Transverse colon (tissue), 4 donors: ENCODE data around the gene SUDS3. TPM values are rescaled to one million over a fixed set of nuclear protein-coding genes. Genes with fewer than 3 reads are reported as not detected.
A peak's percentile ranks its signal among the peaks of the same experiment; 100 is the strongest.

ENCODE experiments used
- DNase-seq: peaks from one replicate; pipeline ENCODE4 v3.0.0-alpha.2; 2019
- H3K27ac ChIP-seq, 4 donors: fragments of 200-600 bp; sonication (generic); 2 replicates each; pipeline ENCODE4 v1.5.1; 2016 to 2018; ENCODE audit warnings: inconsistent platforms in 4 of 4
- H3K27me3 ChIP-seq: fragments of 200-600 bp; sonication (generic); 2 replicates; pipeline ENCODE4 v1.5.1; 2017; ENCODE audit warnings: inconsistent platforms
- H3K36me3 ChIP-seq, 4 donors: fragments of 200-600 bp; sonication (generic); 2 replicates each; pipeline ENCODE4 v1.5.1; 2017 to 2019; ENCODE audit warnings: inconsistent platforms in 4 of 4
- H3K4me1 ChIP-seq, 4 donors: fragments of 200-600 bp; sonication (generic); 2 replicates each; pipeline ENCODE4 v1.5.1; 2017 to 2020; ENCODE audit warnings: inconsistent platforms in 4 of 4
- H3K4me3 ChIP-seq, 4 donors: fragments of 200-600 bp; sonication (generic); 1 replicate in 1 of 4; 2 replicates in 3 of 4; pipeline versions ENCODE4 v1.5.1 to v1.6.1; 2017 to 2019; ENCODE audit warnings: inconsistent platforms in 4 of 4
- H3K9me3 ChIP-seq, 2 donors: fragments of 200-600 bp; sonication (generic); 2 replicates each; pipeline ENCODE4 v1.5.1; 2017 to 2019; ENCODE audit warnings: inconsistent platforms in 2 of 2
- EP300 ChIP-seq: sonication (generic); formaldehyde crosslinking; IDR thresholded peaks from one replicate; pipeline ENCODE4 v1.6.1; 2017; ENCODE audit warnings: antibody characterized with exemption, low read depth
- POLR2A ChIP-seq: fragments of 450-650 bp; IDR thresholded peaks from one replicate; pipeline ENCODE4 v1.6.1; 2016; ENCODE audit warnings: antibody characterized with exemption, mild to moderate bottlenecking, moderate library complexity
- POLR2AphosphoS5 ChIP-seq, 3 donors: sonication (generic); formaldehyde crosslinking; IDR thresholded peaks; one replicate each; pipeline ENCODE4 v1.6.1; 2016; ENCODE audit warnings: antibody characterized with exemption in 3 of 3
- WGBS, 2 donors: methylation state at CpG; one replicate each; pipeline ENCODE4 v1.1.5; 2018; ENCODE audit warnings: low coverage in 1 of 2; 5-methylcytosine and 5-hydroxymethylcytosine counted together
- in situ Hi-C, 4 donors: fragments of 200-750 bp; cut with MboI; loops; one replicate each; pipeline versions ENCODE4 v1.15.0 to v1.15.1; 2017; ENCODE audit warnings: low sequenced_read_pairs in 3 of 4, low pct_ligation_motif_present in 1 of 4, low pct_unique_long_range_greater_than_20kb in 1 of 4
- intact Hi-C: fragments of 100-400 bp; cut with DNase I; formaldehyde crosslinking; loops from one replicate; pipeline ENCODE4 v1.15.1; 2023; ENCODE audit warnings: low total_unique reads
- total RNA-seq, 4 donors: library from RNA; depleted of rRNA; stranded (reverse); fragments of >200 nt; gene quantifications; one replicate each; pipeline ENCODE4 v1.1.0, GENCODE V29; 2016
- TF ChIP-seq, protein P1 (sequence below), 5 experiments: fragments of 200-600 bp in 3 of 5; fragments of 450-650 bp in 2 of 5; sonication (generic) in 3 of 5; IDR thresholded peaks; 1 replicate in 2 of 5; 2 replicates in 3 of 5; pipeline ENCODE4 v1.5.1; 2016 to 2017; ENCODE audit warnings: antibody characterized with exemption in 5 of 5, inconsistent platforms in 3 of 5, mild to moderate bottlenecking in 2 of 5, moderate library complexity in 1 of 5

Gene SUDS3
- total RNA-seq, 4 donors from 2014 or later, result 27.5 to 63.4 (median 45.7) TPM

- no peaks in the 10 kb centered on the region for H3K27me3 ChIP-seq
- H3K36me3 ChIP-seq, result no peaks in the 10 kb centered on the region
- TF ChIP-seq POLR2A (no peak), POLR2AphosphoS5 (IDR thresholded peaks at IDR 0.05) (no peak), EP300 (no peak)
- TF ChIP-seq, protein P1, sequence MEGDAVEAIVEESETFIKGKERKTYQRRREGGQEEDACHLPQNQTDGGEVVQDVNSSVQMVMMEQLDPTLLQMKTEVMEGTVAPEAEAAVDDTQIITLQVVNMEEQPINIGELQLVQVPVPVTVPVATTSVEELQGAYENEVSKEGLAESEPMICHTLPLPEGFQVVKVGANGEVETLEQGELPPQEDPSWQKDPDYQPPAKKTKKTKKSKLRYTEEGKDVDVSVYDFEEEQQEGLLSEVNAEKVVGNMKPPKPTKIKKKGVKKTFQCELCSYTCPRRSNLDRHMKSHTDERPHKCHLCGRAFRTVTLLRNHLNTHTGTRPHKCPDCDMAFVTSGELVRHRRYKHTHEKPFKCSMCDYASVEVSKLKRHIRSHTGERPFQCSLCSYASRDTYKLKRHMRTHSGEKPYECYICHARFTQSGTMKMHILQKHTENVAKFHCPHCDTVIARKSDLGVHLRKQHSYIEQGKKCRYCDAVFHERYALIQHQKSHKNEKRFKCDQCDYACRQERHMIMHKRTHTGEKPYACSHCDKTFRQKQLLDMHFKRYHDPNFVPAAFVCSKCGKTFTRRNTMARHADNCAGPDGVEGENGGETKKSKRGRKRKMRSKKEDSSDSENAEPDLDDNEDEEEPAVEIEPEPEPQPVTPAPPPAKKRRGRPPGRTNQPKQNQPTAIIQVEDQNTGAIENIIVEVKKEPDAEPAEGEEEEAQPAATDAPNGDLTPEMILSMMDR (IDR thresholded peaks at IDR 0.05), result no peak
- peak overlapping the region in 3 of 4 donors; percentile 13 to 32 (median 25) for H3K27ac ChIP-seq
- no peak for DNase-seq
- peaks cover 0 to 39% (median 9%) of the 10 kb centered on the region in 4 donors for H3K4me1 ChIP-seq
- in situ Hi-C loops (no loop called here), intact Hi-C loops (no loop called here)
- H3K4me3 ChIP-seq, result no peak overlapping the region
- no peaks in the 10 kb centered on the region for H3K9me3 ChIP-seq
- 23 to 45% methylated on average over 2 to 3 of the region's 3 CpGs for WGBS, 2 donors
These were observed 45.8 kb upstream of the SUDS3 start for GRCh38 chr12:118330421-118331018.

DNA sequence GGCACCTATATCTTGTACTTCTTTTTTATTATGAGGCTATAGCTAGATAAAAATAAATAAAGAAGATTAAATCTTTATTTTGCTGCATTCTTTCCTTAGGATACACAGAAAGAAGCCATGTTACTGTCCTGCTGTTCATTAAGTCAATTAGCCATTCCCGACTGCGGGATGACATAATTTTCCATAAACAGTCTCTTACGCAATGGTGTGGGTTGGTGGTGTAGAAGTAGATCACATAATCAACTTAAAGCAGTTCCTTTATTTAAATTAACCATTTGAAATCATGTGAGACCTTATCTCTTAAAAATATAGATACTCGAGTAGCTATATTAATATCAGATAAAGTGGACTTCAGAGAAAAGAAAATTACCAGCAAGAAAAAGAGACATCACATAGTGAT is 43.8 kb upstream of the SUDS3 start:
- DNase-seq, result no peak
- Histone ChIP-seq H3K4me3 (no peak overlapping the region), H3K36me3 (no peaks in the 10 kb centered on the region), H3K9me3 (no peaks in the 10 kb centered on the region), H3K27ac (no peak overlapping the region), H3K4me1 (peaks cover 4 to 39% (median 10%) of the 10 kb centered on the region in 4 donors), H3K27me3 (no peaks in the 10 kb centered on the region)
- intact Hi-C loops (no loop called here), in situ Hi-C loops (no loop called here)
- TF ChIP-seq POLR2A (no peak), EP300 (no peak), POLR2AphosphoS5 (IDR thresholded peaks at IDR 0.05) (no peak)
- TF ChIP-seq, protein P1 (IDR thresholded peaks at IDR 0.05), result no peak
- WGBS, 2 donors, result 77 to 78% methylated on average over 4 of the region's 4 CpGs

- H3K4me1 ChIP-seq, result peaks cover 4 to 31% (median 12%) of the 10 kb centered on the region in 4 donors
- in situ Hi-C loops (no loop called here), intact Hi-C loops (no loop called here)
- 90 to 95% methylated on average over 2 to 3 of the region's 3 CpGs for WGBS, 2 donors
- TF ChIP-seq POLR2AphosphoS5 (IDR thresholded peaks at IDR 0.05) (no peak), POLR2A (no peak), EP300 (no peak)
- TF ChIP-seq, protein P1 (IDR thresholded peaks at IDR 0.05), result no peak
- no peak for DNase-seq
- H3K36me3 ChIP-seq, result no peaks in the 10 kb centered on the region
- no peaks in the 10 kb centered on the region for H3K9me3 ChIP-seq
- H3K27me3 ChIP-seq, result no peaks in the 10 kb centered on the region
- H3K27ac ChIP-seq, result no peak overlapping the region
- H3K4me3 ChIP-seq, result no peak overlapping the region
These were observed 42.1 kb upstream of the SUDS3 start for GRCh38 chr12:118334241-118334640.

- in situ Hi-C loops, result no loop called here
- intact Hi-C loops, result no loop called here
- 87 to 93% methylated on average over 3 to 4 of the region's 4 CpGs for WGBS, 2 donors
- H3K4me3 ChIP-seq, result no peak overlapping the region
- H3K36me3 ChIP-seq, result no peaks in the 10 kb centered on the region
- TF ChIP-seq POLR2A (no peak), POLR2AphosphoS5 (IDR thresholded peaks at IDR 0.05) (no peak), EP300 (no peak)
- TF ChIP-seq, protein P1 (IDR thresholded peaks at IDR 0.05), result no peak
- H3K27me3 ChIP-seq, result no peaks in the 10 kb centered on the region
- peaks cover under 1 to 26% (median 8%) of the 10 kb centered on the region in 4 donors for H3K4me1 ChIP-seq
- DNase-seq, result no peak
- no peaks in the 10 kb centered on the region for H3K9me3 ChIP-seq
- H3K27ac ChIP-seq, result no peak overlapping the region
These were observed 41.3 kb upstream of the SUDS3 start for GRCh38 chr12:118334939-118335567.
